Kidney (tissue), 14 donors: Measurements from ENCODE around the gene FLOT2. TPM values are rescaled to one million over a fixed set of nuclear protein-coding genes. Genes with fewer than 3 reads are reported as not detected.

Experiments used
- DNase-seq, 5 donors: peaks; one replicate each; pipeline ENCODE4 v3.0.0-alpha.2; 2013 to 2020
- FAIRE-seq: peaks from 2 replicates; lab custom pipeline; 2012; peaks lifted over from hg19 to GRCh38; lab: Jason Lieb, UNC
- H3K27ac ChIP-seq, 2 donors: one replicate each; pipeline ENCODE4 v1.7.0; 2013; ENCODE audit warnings: low read depth in 2 of 2, low read length in 2 of 2, inconsistent platforms in 1 of 2
- H3K27me3 ChIP-seq: one replicate; pipeline ENCODE4 v1.7.1; 2013; ENCODE audit warnings: low read length, inconsistent platforms; ENCODE audit not compliant: control insufficient read depth, insufficient read depth
- H3K36me3 ChIP-seq, 3 donors: one replicate each; pipeline versions ENCODE4 v1.7.0 to v1.7.1; 2013; ENCODE audit warnings: low read length in 3 of 3, control low read depth in 1 of 3, inconsistent platforms in 1 of 3; ENCODE audit not compliant: insufficient read depth in 3 of 3, control insufficient read depth in 2 of 3
- H3K4me1 ChIP-seq, 3 donors: one replicate each; pipeline versions ENCODE4 v1.7.0 to v1.7.1; 2013; ENCODE audit warnings: low read length in 3 of 3, inconsistent platforms in 1 of 3, low read depth in 1 of 3; ENCODE audit not compliant: control insufficient read depth in 2 of 3, insufficient read depth in 2 of 3
- H3K4me3 ChIP-seq, 3 donors: one replicate each; pipeline versions ENCODE4 v1.7.0 to v1.8.1; 2013; ENCODE audit warnings: low read length in 3 of 3, control low read depth in 1 of 3, inconsistent platforms in 1 of 3
- H3K9ac ChIP-seq, 3 donors: one replicate each; pipeline versions ENCODE4 v1.7.0 to v1.7.1; 2013; ENCODE audit warnings: low read length in 3 of 3, control low read depth in 1 of 3, inconsistent platforms in 1 of 3
- H3K9me3 ChIP-seq, 3 donors: one replicate each; pipeline versions ENCODE4 v1.7.0 to v1.7.1; 2013; ENCODE audit warnings: low read length in 3 of 3, control low read depth in 1 of 3, inconsistent platforms in 1 of 3; ENCODE audit not compliant: control insufficient read depth in 2 of 3, insufficient read depth in 1 of 3
- CTCF ChIP-seq: IDR thresholded peaks from 3 replicates; pipeline ENCODE4 v1.5.1; 2012; ENCODE audit warnings: mild to moderate bottlenecking, moderate library complexity, borderline replicate concordance; ENCODE audit not compliant: insufficient read depth; ENCODE audit errors: extremely low read depth
- intact Hi-C: fragments of 100-400 bp; cut with DNase I; formaldehyde crosslinking; loops from one replicate; pipeline ENCODE4 v1.11.1; 2022
- polyA plus RNA-seq: library from polyadenylated mRNA; stranded (reverse); fragments of 350-450 nt; fragmentation: Illumina TruSeq; extraction: RNeasy Lipid Tissue Mini Kit (QIAGEN cat#74804); gene quantifications from one replicate; pipeline ENCODE4 v1.2.3, GENCODE V29; 2014; ENCODE audit warnings: low read depth, low replicate concordance; ENCODE audit not compliant: insufficient read depth
- total RNA-seq: library from RNA; stranded (reverse); fragmentation: NEBNext Ultra II Directional; extraction: Animal tissue kit (Norgen Biotek cat#: 25700); gene quantifications from one replicate; pipeline ENCODE4 v1.2.1, GENCODE V29; 2021
- donor health status: control.
- donor health status: control.
- donor health status: control.
- donor health status: control.
- donor health status: control.
- donor health status: DM: yes; HTN: yes; CAD: no.
- donor health status: Normal renal cell carcinoma (clear cell type).

The FLOT2 gene
- total and polyA plus RNA-seq, 2 donors from 2014 or later, result 200 to 260 TPM

- no peak for DNase-seq
- Histone ChIP-seq H3K9ac (no peak overlapping the region), H3K4me3 (no peak overlapping the region), H3K27me3 (no peaks in the 10 kb centered on the region), H3K27ac (no peak overlapping the region), H3K4me1 (peaks cover 0 to 14% (median 10%) of the 10 kb centered on the region in 3 donors), H3K9me3 (no peaks in the 10 kb centered on the region), H3K36me3 (peaks cover 0 to 4% (median 0%) of the 10 kb centered on the region in 3 donors)
- FAIRE-seq, result no peak
- intact Hi-C loops, result no loop called here
- TF ChIP-seq CTCF, result no peak
These were observed 43.7 kb upstream of the FLOT2 start for GRCh38 chr17:28941251-28941650.

GRCh38 chr17:28940675-28941074, 43.1 kb upstream of the FLOT2 start:
- H3K4me3 ChIP-seq, result no peak overlapping the region
- H3K27me3 ChIP-seq, result no peaks in the 10 kb centered on the region
- TF ChIP-seq CTCF, result no peak
- peaks cover 0 to 4% (median 0%) of the 10 kb centered on the region in 3 donors for H3K36me3 ChIP-seq
- DNase-seq (no peak), FAIRE-seq (no peak)
- H3K27ac ChIP-seq, result no peak overlapping the region
- H3K9me3 ChIP-seq, result no peaks in the 10 kb centered on the region
- intact Hi-C loops, result no loop called here
- no peak overlapping the region for H3K9ac ChIP-seq
- H3K4me1 ChIP-seq, result peaks cover 0 to 13% (median 11%) of the 10 kb centered on the region in 3 donors

- H3K27me3 ChIP-seq, result no peaks in the 10 kb centered on the region
- no peak overlapping the region for H3K27ac ChIP-seq
- no peak for TF ChIP-seq CTCF
- peaks cover 0 to 4% (median 0%) of the 10 kb centered on the region in 3 donors for H3K36me3 ChIP-seq
- peaks cover 0 to 13% (median 10%) of the 10 kb centered on the region in 3 donors for H3K4me1 ChIP-seq
- DNase-seq (no peak), FAIRE-seq (no peak)
- no peak overlapping the region for H3K9ac ChIP-seq
- H3K4me3 ChIP-seq, result no peak overlapping the region
- intact Hi-C loops, result no loop called here
- H3K9me3 ChIP-seq, result no peaks in the 10 kb centered on the region
These were observed 42.6 kb upstream of the FLOT2 start for GRCh38 chr17:28940142-28940541.

GRCh38 chr17:28938552-28938951, 41.0 kb upstream of the FLOT2 start:
- DNase-seq (no peak), FAIRE-seq (no peak)
- no peak overlapping the region for H3K9ac ChIP-seq
- H3K4me3 ChIP-seq, result no peak overlapping the region
- H3K36me3 ChIP-seq, result no peaks in the 10 kb centered on the region
- TF ChIP-seq CTCF, result no peak
- H3K4me1 ChIP-seq, result peaks cover 0 to 13% (median 7%) of the 10 kb centered on the region in 3 donors
- H3K27ac ChIP-seq, result no peak overlapping the region
- H3K9me3 ChIP-seq, result no peaks in the 10 kb centered on the region
- intact Hi-C loops, result no loop called here
- no peaks in the 10 kb centered on the region for H3K27me3 ChIP-seq
